H9 (cell line): ENCODE data around the gene CACNA2D3. TPM values are rescaled to one million over a fixed set of nuclear protein-coding genes. Genes with fewer than 3 reads are reported as not detected.

ENCODE experiments used
- DNase-seq: peaks from one replicate; pipeline ENCODE4 v3.0.0-alpha.2; 2017
- H2AFZ ChIP-seq: one replicate; pipeline ENCODE4 v1.6.1; 2013; ENCODE audit warnings: mild to moderate bottlenecking, low read length, control low read depth, moderate library complexity
- H2AK5ac ChIP-seq: 2 replicates; pipeline ENCODE4 v1.6.1; 2013; ENCODE audit warnings: low read length, control low read depth, mixed read lengths; ENCODE audit not compliant: insufficient read length
- H2BK120ac ChIP-seq: one replicate; pipeline ENCODE4 v1.6.1; 2013; ENCODE audit warnings: low read depth, mild to moderate bottlenecking, low read length, control low read depth, inconsistent platforms; ENCODE audit not compliant: poor library complexity, severe bottlenecking
- H2BK12ac ChIP-seq: 2 replicates; pipeline ENCODE4 v1.6.1; 2013; ENCODE audit warnings: low read length, control low read depth, mixed read lengths, low read depth; ENCODE audit not compliant: insufficient read length
- H2BK15ac ChIP-seq: 2 replicates; pipeline ENCODE4 v1.6.1; 2013; ENCODE audit warnings: low read depth, low read length, control low read depth
- H2BK20ac ChIP-seq: one replicate; pipeline ENCODE4 v1.6.1; 2013; ENCODE audit warnings: low read depth, mild to moderate bottlenecking, low read length, control low read depth, inconsistent platforms; ENCODE audit not compliant: poor library complexity, severe bottlenecking
- H2BK5ac ChIP-seq: 2 replicates; pipeline ENCODE4 v1.6.1; 2013; ENCODE audit warnings: low read length, control low read depth, mixed read lengths; ENCODE audit not compliant: insufficient read length
- H3K14ac ChIP-seq: 2 replicates; pipeline ENCODE4 v1.6.1; 2013; ENCODE audit warnings: low read length, control low read depth; ENCODE audit not compliant: insufficient read depth
- H3K18ac ChIP-seq: 2 replicates; pipeline ENCODE4 v1.6.1; 2013; ENCODE audit warnings: low read depth, mild to moderate bottlenecking, mixed read lengths, low read length, control low read depth; ENCODE audit not compliant: insufficient read length
- H3K23ac ChIP-seq: 2 replicates; pipeline ENCODE4 v1.6.1; 2013; ENCODE audit warnings: low read length, control low read depth, mixed read lengths, low read depth; ENCODE audit not compliant: insufficient read length
- H3K23me2 ChIP-seq: 2 replicates; pipeline ENCODE4 v1.6.1; 2013; ENCODE audit warnings: low read depth, mild to moderate bottlenecking, mixed read lengths, low read length, control low read depth; ENCODE audit not compliant: insufficient read length, poor library complexity, severe bottlenecking
- H3K27ac ChIP-seq: 2 replicates; pipeline ENCODE4 v1.5.1; 2013; ENCODE audit warnings: low read length, control low read depth, mixed read lengths, low read depth; ENCODE audit not compliant: insufficient read length
- H3K27me3 ChIP-seq: 2 replicates; pipeline ENCODE4 v1.6.1; 2013; ENCODE audit warnings: low read length, control low read depth, inconsistent platforms; ENCODE audit not compliant: insufficient read depth
- H3K4ac ChIP-seq: 2 replicates; pipeline ENCODE4 v1.6.1; 2013; ENCODE audit warnings: low read depth, mild to moderate bottlenecking, control low read depth, inconsistent platforms, low read length, moderate library complexity
- H3K4me1 ChIP-seq: 2 replicates; pipeline ENCODE4 v1.6.1; 2013; ENCODE audit warnings: low read length, control low read depth, inconsistent platforms; ENCODE audit not compliant: insufficient read depth
- H3K4me2 ChIP-seq: 2 replicates; pipeline ENCODE4 v1.6.1; 2013; ENCODE audit warnings: low read length, control low read depth, mixed read lengths; ENCODE audit not compliant: insufficient read length, insufficient read depth
- H3K56ac ChIP-seq: 2 replicates; pipeline ENCODE4 v1.6.1; 2013; ENCODE audit warnings: low read depth, mild to moderate bottlenecking, mixed read lengths, low read length, control low read depth; ENCODE audit not compliant: insufficient read length
- H3K79me1 ChIP-seq: 2 replicates; pipeline ENCODE4 v1.6.1; 2013; ENCODE audit warnings: low read depth, mild to moderate bottlenecking, moderate library complexity, low read length, control low read depth, inconsistent platforms; ENCODE audit not compliant: insufficient read depth, poor library complexity, severe bottlenecking
- H3K79me2 ChIP-seq: 2 replicates; pipeline ENCODE4 v1.6.1; 2013; ENCODE audit warnings: low read length, control low read depth, inconsistent platforms; ENCODE audit not compliant: insufficient read depth
- H3K9ac ChIP-seq: 2 replicates; pipeline ENCODE4 v1.6.1; 2013; ENCODE audit warnings: low read length, control low read depth, mixed read lengths; ENCODE audit not compliant: insufficient read length; ENCODE audit errors: extremely low read depth
- H3K9me3 ChIP-seq: one replicate; pipeline ENCODE4 v1.6.1; 2013; ENCODE audit warnings: low read depth, low read length, inconsistent platforms; ENCODE audit not compliant: control insufficient read depth
- H3T11ph ChIP-seq: one replicate; pipeline ENCODE4 v1.6.1; 2013; ENCODE audit warnings: mild to moderate bottlenecking, low read length, control low read depth, inconsistent platforms
- H4K20me1 ChIP-seq: one replicate; pipeline ENCODE4 v1.6.1; 2013; ENCODE audit not compliant: control insufficient read depth, insufficient read length, insufficient read depth
- H4K5ac ChIP-seq: 2 replicates; pipeline ENCODE4 v1.6.1; 2013; ENCODE audit warnings: low read depth, mild to moderate bottlenecking, mixed read lengths, low read length, control low read depth; ENCODE audit not compliant: insufficient read length
- H4K8ac ChIP-seq: replicated peaks from 2 replicates; pipeline ENCODE4 v1.6.1; 2013; ENCODE audit warnings: low read length, control low read depth, mixed read lengths, low read depth; ENCODE audit not compliant: insufficient read length
- H4K91ac ChIP-seq: 2 replicates; pipeline ENCODE4 v1.6.1; 2013; ENCODE audit warnings: low read depth, mild to moderate bottlenecking, moderate library complexity, mixed read lengths, low read length, control low read depth; ENCODE audit not compliant: insufficient read length
- H3K27ac Mint-ChIP-seq, 3 experiments: 2 replicates in 2 of 3; 3 replicates in 1 of 3; pipeline ENCODE4 v1.8.0; 2020 to 2021; ENCODE audit warnings: mixed read lengths in 3 of 3, mild to moderate bottlenecking in 1 of 3, moderate library complexity in 1 of 3
- H3K27me3 Mint-ChIP-seq: 2 replicates; pipeline ENCODE4 v1.8.0; 2021; ENCODE audit warnings: low read depth, mild to moderate bottlenecking, moderate library complexity, mixed read lengths
- H3K36me3 Mint-ChIP-seq, 3 experiments: 2 replicates in 2 of 3; 3 replicates in 1 of 3; pipeline ENCODE4 v1.8.0; 2020 to 2021; ENCODE audit warnings: low read depth in 3 of 3, mixed read lengths in 3 of 3; ENCODE audit not compliant: insufficient read depth in 1 of 3
- H3K4me1 Mint-ChIP-seq, 2 experiments: 2 replicates each; pipeline ENCODE4 v1.8.0; 2020; ENCODE audit warnings: mixed read lengths in 2 of 2
- H3K4me3 Mint-ChIP-seq, 2 experiments: 2 replicates in 1 of 2; 3 replicates in 1 of 2; pipeline ENCODE4 v1.8.0; 2020 to 2021; ENCODE audit warnings: mild to moderate bottlenecking in 2 of 2, mixed read lengths in 2 of 2, moderate library complexity in 1 of 2
- H3K9me3 Mint-ChIP-seq, 2 experiments: 2 replicates in 1 of 2; 3 replicates in 1 of 2; pipeline ENCODE4 v1.8.0; 2020; ENCODE audit warnings: mild to moderate bottlenecking in 2 of 2, mixed read lengths in 2 of 2, moderate library complexity in 1 of 2
- WGBS: extraction: QIAGEN DNeasy Blood & Tissue Kit; methylation state at CpG from one replicate; pipeline ENCODE4 v1.1.7; 2013; ENCODE audit warnings: missing lambda C conversion rate, low lambda C conversion rate, mixed read lengths; ENCODE audit not compliant: insufficient read length; ENCODE audit errors: extremely low coverage; 5-methylcytosine and 5-hydroxymethylcytosine counted together
- total RNA-seq: library from RNA; stranded (reverse); gene quantifications from 2 replicates; pipeline ENCODE4 v1.2.1, GENCODE V29; 2021
- TF ChIP-seq, protein P1 (sequence below): fragments of 200-600 bp; sonication (generic); conservative IDR thresholded peaks from 3 replicates; pipeline ENCODE4 v1.8.0; 2021; ENCODE audit warnings: antibody characterized with exemption, mild to moderate bottlenecking

CACNA2D3 gene
- total RNA-seq, 1 experiment from 2014 or later = 3.2 TPM

DNA sequence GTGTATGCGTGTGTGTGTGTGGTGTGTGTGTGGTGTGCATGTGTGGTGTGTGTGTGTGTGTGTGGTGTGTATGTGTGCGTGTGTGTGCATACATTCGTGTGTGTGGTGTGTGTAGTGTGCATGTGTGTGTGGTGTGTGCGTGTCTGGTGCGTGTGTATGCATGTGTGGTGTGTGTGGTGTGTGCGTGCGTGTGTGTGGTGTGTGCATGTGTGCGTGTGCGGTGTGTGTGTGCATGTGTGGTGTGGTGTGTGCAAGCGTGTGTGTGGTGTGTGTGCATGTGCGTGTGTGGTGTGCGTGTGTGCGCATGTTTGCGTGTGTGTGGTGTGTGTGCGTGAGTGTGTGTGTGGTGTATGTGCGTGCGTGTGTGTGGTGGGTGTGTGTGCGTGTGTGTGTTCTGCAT lies 595.2 kb downstream of the CACNA2D3 start:
- Histone ChIP-seq H2AK5ac (no peak overlapping the region), H2BK20ac (no peak overlapping the region), H3K79me1 (no peaks in the 10 kb centered on the region), H4K8ac (no peak overlapping the region), H3K9ac (no peak overlapping the region), H3K18ac (no peak overlapping the region), H3K27me3 (no peaks in the 10 kb centered on the region), H3K27ac (no peak overlapping the region), H2AFZ (no peak overlapping the region), H3K4ac (no peak overlapping the region), H3K23ac (peak overlapping the region; percentile 59), H4K20me1 (no peaks in the 10 kb centered on the region), H3K4me1 (no peaks in the 10 kb centered on the region), H3K23me2 (no peaks in the 10 kb centered on the region), H3T11ph (no peak overlapping the region), H2BK120ac (no peak overlapping the region), H3K14ac (no peak overlapping the region), H2BK5ac (no peak overlapping the region), H4K5ac (peak overlapping the region; percentile 4), H3K79me2 (no peaks in the 10 kb centered on the region; the same call in 1 of the 2 replicates), H3K4me2 (no peak overlapping the region), H3K9me3 (no peaks in the 10 kb centered on the region), H4K91ac (no peak overlapping the region), H2BK15ac (no peak overlapping the region), H2BK12ac (no peak overlapping the region), H3K56ac (no peak overlapping the region)
- H3K4me1 Mint-ChIP-seq = peaks cover 6 to 10% of the 10 kb centered on the region in 2 experiments
- WGBS = 100% methylated on average over 7 of the region's 18 CpGs
- peaks cover 4 to 8% (median 8%) of the 10 kb centered on the region in 3 experiments; a peak in 6 of 7 replicates for H3K36me3 Mint-ChIP-seq
- H3K4me3 Mint-ChIP-seq = no peak overlapping the region
- DNase-seq = no peak
- H3K27me3 Mint-ChIP-seq = no peaks in the 10 kb centered on the region
- no peak overlapping the region for H3K27ac Mint-ChIP-seq
- TF ChIP-seq, protein P1, sequence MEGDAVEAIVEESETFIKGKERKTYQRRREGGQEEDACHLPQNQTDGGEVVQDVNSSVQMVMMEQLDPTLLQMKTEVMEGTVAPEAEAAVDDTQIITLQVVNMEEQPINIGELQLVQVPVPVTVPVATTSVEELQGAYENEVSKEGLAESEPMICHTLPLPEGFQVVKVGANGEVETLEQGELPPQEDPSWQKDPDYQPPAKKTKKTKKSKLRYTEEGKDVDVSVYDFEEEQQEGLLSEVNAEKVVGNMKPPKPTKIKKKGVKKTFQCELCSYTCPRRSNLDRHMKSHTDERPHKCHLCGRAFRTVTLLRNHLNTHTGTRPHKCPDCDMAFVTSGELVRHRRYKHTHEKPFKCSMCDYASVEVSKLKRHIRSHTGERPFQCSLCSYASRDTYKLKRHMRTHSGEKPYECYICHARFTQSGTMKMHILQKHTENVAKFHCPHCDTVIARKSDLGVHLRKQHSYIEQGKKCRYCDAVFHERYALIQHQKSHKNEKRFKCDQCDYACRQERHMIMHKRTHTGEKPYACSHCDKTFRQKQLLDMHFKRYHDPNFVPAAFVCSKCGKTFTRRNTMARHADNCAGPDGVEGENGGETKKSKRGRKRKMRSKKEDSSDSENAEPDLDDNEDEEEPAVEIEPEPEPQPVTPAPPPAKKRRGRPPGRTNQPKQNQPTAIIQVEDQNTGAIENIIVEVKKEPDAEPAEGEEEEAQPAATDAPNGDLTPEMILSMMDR = no peak
- H3K9me3 Mint-ChIP-seq = 0 out of 5 replicates have a peak, but pooled peaks cover 0 to 2% of the 10 kb centered on the region in 2 experiments
